Measurements from ENCODE around the gene PTPRN2. TPM values are rescaled to one million over a fixed set of nuclear protein-coding genes. Genes with fewer than 3 reads are reported as not detected.

PTPRN2 gene
- polyA plus RNA-seq, 1 experiment, result 0.31 TPM

DNA sequence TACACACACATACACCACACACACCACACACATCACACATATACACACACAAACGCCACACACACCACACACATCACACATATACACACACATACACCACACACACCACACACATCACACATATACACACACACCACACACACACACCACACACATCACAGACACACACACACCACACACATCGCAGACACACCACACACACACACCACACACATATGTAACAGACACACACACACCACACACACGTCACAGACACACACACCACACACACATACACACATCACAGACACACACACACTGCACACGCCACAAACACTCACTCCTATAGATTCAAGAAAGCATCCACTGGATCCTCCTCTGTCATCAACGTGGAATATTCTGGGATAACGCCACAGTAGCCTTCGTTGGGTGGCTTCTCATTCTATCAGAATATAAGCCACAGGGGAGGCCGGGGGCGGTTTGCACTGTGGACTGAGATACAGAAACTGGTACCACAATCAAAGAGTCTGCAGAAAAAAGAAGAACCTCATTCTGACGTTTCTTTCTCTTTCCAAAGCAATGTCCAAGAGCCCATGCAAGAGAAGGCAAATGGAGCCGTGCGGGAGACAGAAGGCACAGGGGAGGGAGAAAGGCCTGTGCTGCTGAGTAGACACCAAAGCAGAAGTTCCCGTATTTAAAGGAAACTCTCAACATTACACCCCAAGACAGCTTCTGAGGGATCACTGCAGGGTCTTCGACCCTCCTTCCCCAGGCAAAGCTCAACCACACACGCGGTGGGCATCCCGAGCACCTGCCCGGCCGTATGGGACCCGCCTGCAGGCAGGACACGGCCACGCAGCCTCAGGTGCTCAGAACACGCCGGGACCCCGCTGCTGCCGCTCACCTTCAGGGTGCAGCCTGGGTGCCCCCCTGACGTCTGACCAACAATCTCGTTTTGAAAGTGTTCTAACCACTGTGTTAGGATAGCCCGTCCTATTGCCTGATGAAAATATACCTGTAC is 929.6 kb downstream of the PTPRN2 start:
- H3K36me3 ChIP-seq (ENCODE audit: control insufficient read depth, insufficient read depth, low read length), result no peaks in the 10 kb centered on the region
- POLR2A ChIA-PET, result no interaction called here

DNA sequence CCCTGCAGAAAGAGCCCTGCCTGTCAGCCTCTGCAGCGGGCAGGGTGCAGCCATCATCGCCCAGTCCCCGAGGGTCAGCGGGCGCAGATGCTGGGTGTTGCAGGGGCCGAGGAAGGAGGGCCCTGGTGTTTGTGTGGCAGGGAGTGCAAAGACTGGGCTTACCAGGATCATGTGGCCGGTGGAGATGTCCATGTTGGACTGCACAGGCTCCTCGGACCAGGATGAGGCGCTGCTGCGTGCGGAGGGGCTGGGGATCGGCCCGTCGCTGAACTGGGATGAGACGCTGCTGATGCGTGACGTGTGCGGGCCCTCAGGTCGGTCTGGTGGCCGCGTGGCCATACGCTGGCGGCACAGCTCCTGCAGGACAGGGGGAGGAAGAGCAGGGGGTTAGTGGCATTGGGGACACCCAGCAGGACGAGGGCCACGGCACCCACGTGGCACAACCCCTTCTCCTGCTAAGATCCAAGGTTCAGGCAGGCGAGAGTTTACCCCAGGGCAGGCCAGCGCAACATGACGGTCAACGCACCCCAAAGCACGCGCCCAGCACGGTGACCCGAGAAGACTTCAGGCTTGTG is 931.3 kb downstream of the PTPRN2 start:
- Histone ChIP-seq H3K4me3 (ENCODE audit: low read depth, low read length) (no peak overlapping the region), H3K27me3 (ENCODE audit: control insufficient read depth, insufficient read depth, low read length) (no peaks in the 10 kb centered on the region), H3K36me3 (ENCODE audit: control insufficient read depth, insufficient read depth, low read length) (no peaks in the 10 kb centered on the region)
- POLR2A ChIA-PET, result no interaction called here
- no peak for DNase-seq (ENCODE audit: low read depth)
- CTCF ChIA-PET, result no interaction called here
- TF ChIP-seq, protein P1, sequence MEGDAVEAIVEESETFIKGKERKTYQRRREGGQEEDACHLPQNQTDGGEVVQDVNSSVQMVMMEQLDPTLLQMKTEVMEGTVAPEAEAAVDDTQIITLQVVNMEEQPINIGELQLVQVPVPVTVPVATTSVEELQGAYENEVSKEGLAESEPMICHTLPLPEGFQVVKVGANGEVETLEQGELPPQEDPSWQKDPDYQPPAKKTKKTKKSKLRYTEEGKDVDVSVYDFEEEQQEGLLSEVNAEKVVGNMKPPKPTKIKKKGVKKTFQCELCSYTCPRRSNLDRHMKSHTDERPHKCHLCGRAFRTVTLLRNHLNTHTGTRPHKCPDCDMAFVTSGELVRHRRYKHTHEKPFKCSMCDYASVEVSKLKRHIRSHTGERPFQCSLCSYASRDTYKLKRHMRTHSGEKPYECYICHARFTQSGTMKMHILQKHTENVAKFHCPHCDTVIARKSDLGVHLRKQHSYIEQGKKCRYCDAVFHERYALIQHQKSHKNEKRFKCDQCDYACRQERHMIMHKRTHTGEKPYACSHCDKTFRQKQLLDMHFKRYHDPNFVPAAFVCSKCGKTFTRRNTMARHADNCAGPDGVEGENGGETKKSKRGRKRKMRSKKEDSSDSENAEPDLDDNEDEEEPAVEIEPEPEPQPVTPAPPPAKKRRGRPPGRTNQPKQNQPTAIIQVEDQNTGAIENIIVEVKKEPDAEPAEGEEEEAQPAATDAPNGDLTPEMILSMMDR (IDR thresholded peaks at IDR 0.05; ENCODE audit: insufficient read depth, low read depth, low read length), result no peak

More for the DNA sequence above, 929.6 kb downstream of the PTPRN2 start:
- TF ChIP-seq, protein P1 (IDR thresholded peaks at IDR 0.05; ENCODE audit: insufficient read depth, low read depth, low read length), result no peak
- no peak for DNase-seq (ENCODE audit: low read depth)
- CTCF ChIA-PET, result no interaction called here
- Histone ChIP-seq H3K4me3 (ENCODE audit: low read depth, low read length) (no peak overlapping the region), H3K27me3 (ENCODE audit: control insufficient read depth, insufficient read depth, low read length) (no peaks in the 10 kb centered on the region)

DNA sequence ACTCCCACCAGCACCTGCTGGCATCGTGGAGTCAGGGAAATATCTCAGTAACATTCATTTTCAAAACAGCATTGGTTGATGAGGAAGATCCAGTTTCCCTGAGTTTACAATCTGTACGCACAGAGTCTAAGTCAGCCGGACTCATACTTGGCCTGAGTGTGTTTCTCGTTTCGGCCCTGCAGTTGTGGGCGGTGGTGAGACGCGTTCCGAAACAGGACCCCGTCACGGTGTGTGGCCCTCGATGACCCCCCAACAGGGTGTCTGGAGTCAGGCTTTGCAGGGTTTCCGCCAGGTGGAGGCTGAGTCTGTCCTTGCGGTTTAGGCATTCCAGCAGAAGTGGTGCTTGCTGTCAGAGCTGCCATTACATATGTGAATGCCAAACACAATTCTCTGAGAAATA is 933.3 kb downstream of the PTPRN2 start:
- TF ChIP-seq, protein P1 (IDR thresholded peaks at IDR 0.05; ENCODE audit: insufficient read depth, low read depth, low read length), result no peak
- Histone ChIP-seq H3K27me3 (ENCODE audit: control insufficient read depth, insufficient read depth, low read length) (no peaks in the 10 kb centered on the region), H3K4me3 (ENCODE audit: low read depth, low read length) (no peak overlapping the region), H3K36me3 (ENCODE audit: control insufficient read depth, insufficient read depth, low read length) (no peaks in the 10 kb centered on the region)
- CTCF ChIA-PET, result no interaction called here
- POLR2A ChIA-PET, result no interaction called here
- DNase-seq (ENCODE audit: low read depth), result no peak

DNA sequence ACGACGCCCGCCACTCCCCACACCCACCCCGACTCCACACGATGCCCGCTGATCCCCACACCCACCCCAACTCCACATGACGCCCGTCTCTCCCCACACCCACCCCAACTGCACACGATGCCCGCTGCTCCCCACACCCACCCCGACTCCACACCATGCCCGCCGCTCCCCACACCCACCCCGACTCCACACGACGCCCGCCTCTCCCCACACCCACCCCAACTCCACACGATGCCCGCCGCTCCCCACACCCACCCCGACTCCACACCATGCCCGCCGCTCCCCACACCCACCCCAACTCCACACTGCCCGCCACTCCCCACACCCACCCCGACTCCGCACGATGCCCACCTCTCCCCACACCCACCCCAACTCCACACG is 933.8 kb downstream of the PTPRN2 start:
- POLR2A ChIA-PET, result no interaction called here
- DNase-seq (ENCODE audit: low read depth), result no peak
- H3K27me3 ChIP-seq (ENCODE audit: control insufficient read depth, insufficient read depth, low read length), result no peaks in the 10 kb centered on the region
- CTCF ChIA-PET, result no interaction called here
- H3K36me3 ChIP-seq (ENCODE audit: control insufficient read depth, insufficient read depth, low read length), result no peaks in the 10 kb centered on the region
- TF ChIP-seq, protein P1 (IDR thresholded peaks at IDR 0.05; ENCODE audit: insufficient read depth, low read depth, low read length), result no peak
- H3K4me3 ChIP-seq (ENCODE audit: low read depth, low read length), result no peak overlapping the region

DNA sequence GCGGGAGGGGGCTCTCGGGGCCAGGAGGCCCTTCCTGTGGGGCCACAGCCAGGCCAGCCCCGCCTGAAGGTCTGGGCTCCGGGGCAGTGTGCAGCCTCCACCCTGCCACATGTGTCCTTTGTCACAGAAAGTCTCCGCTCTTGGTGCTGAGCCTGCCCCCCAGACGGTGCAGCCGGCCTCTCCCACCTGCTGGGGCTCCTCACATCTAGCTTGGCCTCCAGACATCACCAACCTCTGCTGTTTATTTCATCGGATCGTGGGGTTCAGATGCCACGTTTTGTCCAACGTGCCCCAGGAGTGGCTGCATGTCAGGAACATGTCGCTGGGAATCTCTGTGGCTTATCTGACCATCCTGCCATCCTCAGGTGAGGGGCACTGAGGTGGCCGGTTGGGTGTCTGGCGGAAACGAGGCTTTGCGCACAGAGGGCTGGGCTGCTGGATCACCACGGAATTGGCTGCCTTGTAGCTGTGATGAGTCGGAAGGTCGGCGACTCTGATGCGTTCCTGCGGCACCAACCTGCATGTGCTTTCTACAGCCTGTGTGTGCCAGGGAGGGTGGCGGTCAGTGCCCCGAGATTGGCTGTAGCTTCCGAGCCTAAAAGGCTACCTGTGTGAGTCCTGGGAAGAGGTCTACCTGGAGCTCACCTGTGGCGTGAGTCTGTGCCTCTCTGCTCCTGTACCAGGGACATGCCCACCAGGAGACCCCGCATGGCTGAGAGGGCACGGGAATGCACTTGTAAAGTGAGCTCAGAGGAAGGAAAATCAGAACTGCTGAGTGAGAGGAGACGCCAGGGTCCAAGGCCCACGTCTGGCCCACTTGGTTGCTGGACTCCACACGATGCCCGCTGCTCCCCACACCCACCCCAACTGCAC is 934.4 kb downstream of the PTPRN2 start:
- ChIA-PET CTCF (no interaction called here), POLR2A (no interaction called here)
- H3K4me3 ChIP-seq (ENCODE audit: low read depth, low read length), result no peak overlapping the region
- H3K27me3 ChIP-seq (ENCODE audit: control insufficient read depth, insufficient read depth, low read length), result no peaks in the 10 kb centered on the region
- TF ChIP-seq, protein P1 (IDR thresholded peaks at IDR 0.05; ENCODE audit: insufficient read depth, low read depth, low read length), result no peak
- no peaks in the 10 kb centered on the region for H3K36me3 ChIP-seq (ENCODE audit: control insufficient read depth, insufficient read depth, low read length)
- DNase-seq (ENCODE audit: low read depth), result no peak

All from BJ (cell line).